ENCODE results near the gene AMBRA1.

AMBRA1 gene

DNA sequence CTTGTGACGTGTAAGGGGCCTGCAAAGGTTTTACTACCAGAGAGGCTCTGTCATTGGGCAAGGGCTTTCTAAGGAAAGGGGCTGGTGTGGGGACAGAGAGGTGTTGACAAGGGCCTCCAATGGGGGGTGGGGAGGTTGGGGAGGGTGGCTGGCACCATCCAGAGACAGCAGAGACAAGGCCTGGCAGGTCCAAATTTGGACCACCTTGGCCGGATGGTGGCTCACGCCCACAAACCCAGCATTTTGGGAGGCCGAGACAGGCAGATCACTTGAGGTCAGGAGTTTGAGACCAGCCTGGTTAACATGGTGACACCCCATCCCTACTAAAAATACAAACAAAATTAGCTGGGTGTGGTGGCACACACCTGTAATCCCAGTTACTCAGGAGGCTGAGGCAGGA lies 200.1 kb downstream of the AMBRA1 start:
- no peak for DNase-seq (ENCODE audit: low spot score)

DNA sequence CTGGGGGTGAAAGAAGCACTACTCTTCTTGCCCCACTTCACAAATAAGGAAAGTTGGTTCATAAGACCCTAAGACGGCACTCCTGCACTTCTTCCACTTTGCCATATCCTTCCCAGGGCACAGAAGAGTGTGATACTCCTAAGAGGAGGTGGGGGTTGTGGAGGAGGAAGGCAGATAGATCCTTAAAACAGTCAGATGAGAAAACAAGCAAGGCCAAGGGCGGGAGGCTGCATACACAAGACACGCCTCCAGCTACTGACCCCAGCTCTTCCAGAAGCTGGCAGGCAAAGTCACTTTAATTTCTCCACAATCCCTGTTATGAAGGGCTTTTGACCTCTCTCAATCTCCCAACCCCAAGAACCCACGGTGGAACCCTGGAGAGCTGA lies 200.6 kb downstream of the AMBRA1 start:
- no peak for DNase-seq (ENCODE audit: low spot score)

DNA sequence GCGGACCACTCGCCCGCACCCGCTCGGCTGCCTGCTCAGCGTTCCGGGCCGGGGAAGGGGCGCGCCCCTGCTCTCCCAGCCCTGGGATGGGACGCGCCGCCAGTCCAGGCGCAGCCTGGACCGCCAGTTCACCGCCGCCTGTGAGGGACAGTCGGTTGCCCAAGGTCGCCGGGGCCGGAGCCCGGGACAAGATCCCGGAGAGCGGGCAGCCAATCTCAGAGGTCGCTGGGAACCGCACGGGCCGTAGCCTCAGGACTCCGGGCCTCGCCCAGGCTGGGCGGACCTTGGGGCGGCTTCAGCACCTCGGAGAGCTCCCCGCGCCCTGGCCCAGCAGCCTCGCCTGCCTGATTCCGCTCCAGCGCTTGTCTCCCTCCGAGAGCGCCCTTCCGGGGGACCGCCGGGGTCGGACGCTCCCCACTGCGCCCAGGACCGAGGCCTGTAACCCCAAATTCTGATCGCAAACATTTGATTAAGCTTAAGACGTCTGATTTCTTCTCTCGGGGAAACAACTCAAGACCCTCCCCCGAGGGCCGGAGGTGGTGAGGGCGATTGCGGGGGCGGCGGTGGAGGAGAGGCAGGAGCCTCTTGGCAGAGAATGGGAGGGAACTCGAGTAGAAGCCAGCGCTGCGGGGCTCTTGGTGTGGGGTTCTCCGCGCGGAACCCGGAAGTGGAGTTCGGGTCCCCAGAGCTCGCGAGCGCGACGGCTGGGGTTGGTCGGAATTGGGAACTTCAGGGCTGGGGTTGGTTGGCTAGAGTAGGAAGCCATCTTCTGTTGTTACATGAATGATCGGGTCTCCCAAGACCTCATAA lies 201.2 kb downstream of the AMBRA1 start:
- peak; percentile 74 for DNase-seq (ENCODE audit: low spot score)

DNA sequence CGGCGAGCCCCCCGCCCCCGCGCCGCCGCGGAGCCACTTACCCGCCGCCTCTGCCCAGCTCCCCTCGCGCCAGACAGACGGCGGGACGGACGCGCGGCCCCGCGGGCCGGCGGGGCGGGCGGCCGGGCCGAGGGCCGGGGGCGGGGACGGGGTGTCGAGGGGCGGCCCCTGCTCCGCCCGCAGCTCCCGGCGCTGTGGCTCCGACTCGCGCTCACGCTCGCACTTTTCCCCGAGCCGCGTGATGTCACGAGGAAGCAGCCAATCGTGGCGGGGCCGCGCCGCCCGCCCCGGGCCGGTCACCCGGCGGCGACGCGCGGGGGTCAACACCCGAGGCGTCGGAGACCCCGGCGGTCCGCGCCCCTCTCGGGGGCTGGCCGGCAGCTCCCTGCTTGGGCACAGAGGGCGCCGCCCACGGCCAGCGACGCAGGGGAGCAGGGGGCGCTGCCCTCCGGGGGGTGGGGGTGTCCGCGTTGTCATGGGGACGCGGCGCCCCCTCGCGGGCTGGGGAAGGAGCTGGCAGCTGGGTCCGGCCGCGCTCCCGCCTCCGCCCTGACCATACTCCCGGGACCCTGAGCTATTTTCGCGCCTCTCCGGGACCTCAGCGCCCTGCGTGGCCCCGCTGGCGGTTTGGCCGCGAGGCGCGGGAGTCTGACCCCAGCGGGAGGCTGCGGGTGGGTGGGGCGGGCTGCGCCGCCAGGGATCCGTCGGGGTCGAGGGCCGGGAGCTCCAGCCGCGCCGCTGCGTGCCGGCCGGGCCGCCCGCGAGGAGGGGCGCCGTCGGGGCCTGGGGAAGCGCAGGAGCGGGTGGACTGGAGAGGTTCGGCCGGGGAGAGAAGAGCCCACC lies 202.0 kb downstream of the AMBRA1 start, which contains the start of gene CHRM4:
CHRM4 (minus strand) TSS at position 199 of the 843 bp plus-strand sequence. CDS start 5,219 bp downstream, outside the sequence.
- DNase-seq (ENCODE audit: low spot score) = no peak

DNA sequence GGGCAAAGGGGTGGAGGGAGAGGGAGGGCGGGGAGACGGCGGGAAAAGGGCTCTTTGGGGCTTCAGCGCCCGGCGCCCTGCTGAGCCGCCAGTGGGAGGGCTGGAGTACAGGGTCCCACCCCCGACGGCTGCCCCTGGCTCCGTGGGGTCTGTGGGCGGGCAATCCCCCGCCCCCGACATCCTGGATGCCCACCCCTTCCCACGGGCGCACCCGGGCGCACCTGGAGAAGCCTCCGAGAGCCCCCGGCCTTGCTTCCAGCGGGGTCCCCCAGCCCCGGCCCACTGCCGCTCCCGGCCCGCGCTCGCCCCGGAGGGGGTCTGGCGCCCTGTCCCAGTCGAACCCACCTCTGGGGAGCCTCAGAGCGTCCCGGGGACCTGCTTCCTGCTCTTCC lies 202.6 kb downstream of the AMBRA1 start:
- no peak for DNase-seq (ENCODE audit: low spot score)

DNA sequence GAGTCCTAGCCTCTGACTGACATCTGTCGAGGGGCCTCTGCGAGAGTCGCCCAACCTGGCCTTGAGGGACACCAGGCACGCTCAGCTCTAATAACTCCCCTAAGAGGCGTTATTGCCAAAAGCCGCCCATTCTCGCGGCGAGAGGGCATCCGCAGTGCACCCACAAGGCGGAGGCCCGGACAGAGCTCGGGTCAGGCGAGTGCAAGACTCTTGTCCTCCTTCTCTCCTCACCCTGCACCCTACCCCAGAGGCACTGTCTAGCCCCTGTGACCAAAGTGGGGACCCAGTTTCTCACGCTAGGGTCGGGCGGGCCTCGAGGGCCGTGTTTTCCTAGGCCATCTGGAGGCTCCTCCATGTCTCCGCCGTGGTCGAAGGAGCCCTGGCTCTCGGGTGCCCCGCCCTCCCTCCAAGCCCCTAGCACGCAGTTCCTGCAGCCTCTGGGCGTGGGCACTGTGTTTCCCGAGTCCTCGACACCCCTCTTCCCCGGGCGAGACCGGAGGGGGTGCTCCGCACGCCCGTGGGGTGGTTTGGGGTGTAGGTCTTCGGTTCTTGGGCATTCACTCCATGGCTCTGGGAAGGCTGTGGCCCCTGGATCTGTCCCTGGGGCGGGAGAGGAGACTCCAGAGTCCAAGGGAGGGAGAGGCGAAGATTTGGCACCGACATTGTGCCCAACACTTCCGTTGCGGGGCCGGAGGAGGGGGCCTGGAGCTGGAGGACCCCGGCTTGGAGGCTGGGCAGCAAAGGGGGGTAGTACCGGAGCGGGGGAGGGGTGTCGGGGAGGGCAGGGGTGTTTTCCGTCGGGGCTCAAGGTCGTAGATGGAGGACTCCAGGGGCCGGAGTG lies 203.3 kb downstream of the AMBRA1 start:
- DNase-seq (ENCODE audit: low spot score) = no peak

DNA sequence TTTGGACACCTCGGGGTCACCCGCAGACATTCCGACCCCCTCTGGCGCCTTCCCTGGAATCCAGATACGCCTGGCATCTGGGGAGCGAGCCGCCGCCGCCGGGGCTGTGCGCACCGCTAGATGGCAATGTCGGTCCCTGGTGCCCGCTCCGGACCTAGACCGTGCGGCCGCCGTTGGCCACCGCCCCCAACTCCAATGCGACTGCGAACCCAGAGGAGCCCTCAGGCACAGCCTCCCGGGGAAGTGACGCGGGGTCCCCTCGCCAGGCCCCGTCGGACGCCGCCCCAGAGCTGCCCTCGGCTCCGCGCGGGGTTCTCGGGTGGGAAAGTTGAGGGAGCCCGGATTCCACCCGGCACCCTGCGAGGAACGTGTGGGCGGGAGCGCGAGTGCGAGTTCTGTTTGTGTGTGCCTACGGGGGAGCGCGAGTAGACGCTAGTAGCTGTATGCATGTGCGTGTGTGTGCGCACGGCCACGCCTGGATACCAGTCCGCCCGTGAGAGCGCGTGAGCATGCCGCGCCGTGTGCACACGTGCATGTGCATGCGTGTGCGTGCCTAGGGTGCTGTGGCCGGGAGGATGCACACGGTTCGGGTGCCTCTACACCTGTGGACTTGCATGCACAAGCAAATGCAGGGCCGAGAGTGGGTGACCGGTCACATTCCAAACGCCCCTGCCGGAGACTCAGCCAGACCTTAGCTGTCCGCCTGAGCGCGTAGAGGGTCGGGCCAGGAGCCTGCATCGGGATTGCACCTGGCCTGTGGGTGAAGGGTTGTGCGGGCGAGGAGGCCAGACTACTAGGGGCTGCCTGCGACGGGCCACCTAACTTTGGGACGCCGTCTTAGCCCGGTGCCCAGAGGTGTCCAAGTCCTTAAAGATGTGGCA lies 204.1 kb downstream of the AMBRA1 start:
- DNase-seq (ENCODE audit: low spot score) = peak; percentile 36

DNA sequence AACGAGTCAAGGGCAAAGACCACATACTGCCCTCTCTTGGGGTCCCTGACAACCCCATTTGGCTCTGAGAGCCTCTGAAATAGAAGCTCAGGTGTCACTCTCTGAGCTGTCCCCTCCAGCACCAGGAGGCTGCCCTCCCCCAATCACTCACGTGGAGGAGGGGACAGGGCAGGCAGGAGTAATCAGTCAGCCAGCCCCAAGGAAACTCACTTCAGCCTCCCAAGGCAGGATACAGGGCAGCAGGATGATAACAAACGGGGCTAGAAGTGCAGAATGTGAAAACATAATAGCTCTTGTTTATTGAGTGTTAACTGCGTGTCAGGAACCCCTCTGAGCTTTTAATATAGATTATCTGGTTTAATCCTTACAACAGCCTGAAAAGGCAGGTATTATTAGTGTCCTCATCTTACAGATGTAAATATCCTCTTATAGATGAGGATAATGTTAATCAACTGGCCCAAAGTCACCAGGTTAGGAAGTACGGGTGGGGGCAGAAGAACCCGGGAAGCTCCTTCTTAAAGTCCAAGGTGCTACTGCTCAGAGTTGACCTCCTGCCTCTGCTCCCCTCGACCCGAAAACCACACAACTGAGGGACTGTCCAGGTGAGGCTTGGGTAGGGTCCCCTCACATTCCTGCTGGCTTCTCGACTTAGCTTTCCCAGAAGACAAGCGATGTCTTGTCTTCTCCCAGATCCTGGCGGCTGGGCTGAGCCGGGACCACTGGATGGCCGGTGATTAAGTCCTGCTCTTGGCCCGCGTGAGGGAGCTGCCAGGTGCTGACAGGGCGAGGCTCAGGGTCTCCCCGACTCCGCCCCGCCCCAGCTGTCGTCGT lies 205.0 kb downstream of the AMBRA1 start:
- DNase-seq (ENCODE audit: low spot score) = no peak

DNA sequence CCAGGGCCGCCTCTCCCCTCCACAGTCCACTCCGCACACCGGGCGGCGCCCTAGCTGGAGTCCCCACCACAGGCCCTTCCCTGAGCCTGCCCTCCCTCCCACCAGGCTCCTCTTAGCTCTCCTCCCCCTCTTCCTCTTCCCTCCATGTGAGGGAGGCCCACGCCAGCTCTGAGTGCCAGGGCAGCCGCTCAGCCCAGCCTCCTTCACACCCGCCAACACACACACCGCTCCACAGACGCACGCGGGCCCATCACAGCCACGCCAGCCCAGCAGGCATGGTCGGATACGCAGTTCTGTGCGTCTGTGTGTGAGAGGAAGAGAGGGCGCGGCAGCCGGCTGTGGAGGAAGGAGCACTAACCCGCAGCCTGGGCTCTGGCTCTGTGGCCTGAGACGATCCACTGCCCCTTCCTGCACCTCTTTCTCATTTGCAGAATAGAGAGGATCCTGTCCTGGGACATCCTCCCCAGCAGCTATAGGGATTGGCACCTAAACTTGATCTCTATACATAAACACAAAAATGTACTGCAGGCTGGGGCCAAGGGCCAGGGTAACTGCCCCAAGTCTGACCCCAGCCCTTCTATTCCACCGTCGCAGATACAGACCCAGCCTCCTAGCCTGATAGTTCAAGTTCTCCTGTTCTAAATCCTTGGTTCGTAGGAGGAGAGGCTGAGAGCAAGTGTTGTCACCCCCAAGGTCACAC lies 205.8 kb downstream of the AMBRA1 start:
- DNase-seq (ENCODE audit: low spot score) = no peak

DNA sequence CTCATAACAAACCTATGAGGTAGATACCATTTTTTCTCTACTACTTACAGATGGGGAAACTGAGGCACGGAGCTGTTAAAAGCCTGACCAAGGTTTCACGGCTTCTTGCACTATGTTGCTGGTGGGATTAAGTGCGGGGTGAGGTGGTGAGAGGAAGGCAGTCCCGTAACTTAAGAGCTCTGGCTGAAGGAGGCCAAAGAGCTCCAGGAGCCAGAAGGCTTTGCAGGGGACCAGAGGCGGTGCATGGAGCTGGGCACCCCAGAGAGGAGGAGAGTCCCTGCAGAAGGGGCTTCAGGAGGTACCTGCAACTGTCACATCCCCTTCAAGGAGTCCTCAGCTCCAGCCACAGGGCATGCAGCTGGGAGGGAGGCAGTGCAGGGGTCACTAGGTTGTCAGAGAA lies 206.4 kb downstream of the AMBRA1 start:
- DNase-seq (ENCODE audit: low spot score) = no peak

DNA sequence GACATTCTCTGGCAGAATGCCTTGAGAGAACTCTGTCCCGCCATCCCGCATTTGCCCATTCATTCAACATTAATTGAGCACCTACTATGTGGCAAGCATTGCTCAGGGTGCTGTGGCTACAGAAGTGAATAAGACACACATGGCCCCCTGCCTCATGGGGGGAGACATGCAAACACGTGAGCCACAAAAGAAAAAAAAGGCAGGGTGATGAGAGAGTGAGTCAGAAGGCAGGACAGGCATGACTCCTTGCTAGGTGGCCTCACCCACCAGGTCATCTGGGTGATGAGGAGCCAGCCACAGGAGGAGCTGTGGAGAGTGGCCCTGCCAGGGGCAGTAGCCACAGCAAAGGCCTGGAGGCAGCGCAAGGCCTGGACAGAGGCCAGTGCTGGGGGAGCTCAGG lies 207.1 kb downstream of the AMBRA1 start:
- DNase-seq (ENCODE audit: low spot score) = no peak

DNA sequence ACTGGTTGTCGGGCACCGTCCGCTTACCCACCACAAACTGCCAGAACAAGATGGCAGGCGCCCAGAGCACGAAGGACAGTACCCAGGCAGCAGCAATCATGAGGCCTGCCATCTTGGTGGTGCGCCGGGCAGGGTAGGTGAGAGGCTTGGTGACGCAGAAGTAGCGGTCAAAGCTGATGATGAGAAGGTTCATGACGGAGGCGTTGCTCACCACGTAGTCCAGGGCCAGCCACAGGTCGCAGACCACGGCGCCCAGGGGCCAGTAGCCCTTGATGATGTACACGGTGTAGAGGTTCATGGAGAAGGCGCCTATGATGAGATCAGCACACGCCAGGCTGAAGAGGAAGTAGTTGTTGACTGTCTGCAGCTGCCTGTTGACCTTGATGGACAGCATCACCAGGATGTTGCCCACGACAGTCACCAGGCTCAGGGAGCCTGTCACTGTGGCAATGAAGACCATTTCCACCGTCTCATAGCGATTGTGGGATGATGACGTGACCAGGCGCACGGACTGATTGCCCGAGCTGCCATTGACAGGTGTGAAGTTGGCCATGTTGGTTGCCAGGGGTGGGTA lies 207.7 kb downstream of the AMBRA1 start:
- DNase-seq (ENCODE audit: low spot score) = no peak

DNA sequence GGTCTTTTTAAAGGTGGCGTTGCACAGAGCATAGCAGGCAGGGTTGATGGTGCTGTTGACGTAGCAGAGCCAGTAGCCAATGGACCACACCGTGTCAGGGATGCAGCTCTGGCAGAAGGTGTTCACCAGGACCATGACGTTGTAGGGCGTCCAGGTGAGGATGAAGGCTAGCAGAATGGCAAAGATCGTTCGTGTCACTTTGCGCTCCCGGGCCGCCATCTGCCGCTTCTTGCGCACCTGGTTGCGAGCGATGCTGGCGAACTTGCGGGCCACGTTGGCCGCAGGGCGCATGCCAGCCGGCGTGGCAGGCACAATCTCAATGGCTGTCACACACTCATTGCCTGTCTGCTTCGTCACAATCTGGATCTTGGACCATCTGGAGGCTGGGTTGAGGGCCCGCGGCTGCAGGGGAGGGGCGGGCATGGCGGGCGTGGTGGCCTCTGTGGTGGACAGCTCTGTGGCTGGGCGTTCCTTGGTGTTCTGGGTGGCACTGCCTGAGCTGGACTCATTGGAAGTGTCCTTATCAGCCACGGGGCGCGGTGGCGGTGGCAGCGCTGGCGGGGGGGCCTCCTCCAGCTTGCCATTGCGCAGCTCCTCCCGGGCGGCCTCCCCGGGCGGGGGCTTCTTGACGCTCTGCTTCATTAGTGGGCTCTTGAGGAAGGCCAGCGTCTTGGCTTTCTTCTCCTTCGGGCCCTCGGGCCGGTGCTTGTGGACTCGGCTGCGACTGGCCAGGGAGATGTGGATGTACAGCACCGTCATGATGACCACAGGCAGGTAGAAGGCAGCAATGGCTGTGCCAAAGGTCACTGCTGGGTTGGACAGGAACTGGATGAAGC lies 208.4 kb downstream of the AMBRA1 start:
- DNase-seq (ENCODE audit: low spot score) = no peak

DNA sequence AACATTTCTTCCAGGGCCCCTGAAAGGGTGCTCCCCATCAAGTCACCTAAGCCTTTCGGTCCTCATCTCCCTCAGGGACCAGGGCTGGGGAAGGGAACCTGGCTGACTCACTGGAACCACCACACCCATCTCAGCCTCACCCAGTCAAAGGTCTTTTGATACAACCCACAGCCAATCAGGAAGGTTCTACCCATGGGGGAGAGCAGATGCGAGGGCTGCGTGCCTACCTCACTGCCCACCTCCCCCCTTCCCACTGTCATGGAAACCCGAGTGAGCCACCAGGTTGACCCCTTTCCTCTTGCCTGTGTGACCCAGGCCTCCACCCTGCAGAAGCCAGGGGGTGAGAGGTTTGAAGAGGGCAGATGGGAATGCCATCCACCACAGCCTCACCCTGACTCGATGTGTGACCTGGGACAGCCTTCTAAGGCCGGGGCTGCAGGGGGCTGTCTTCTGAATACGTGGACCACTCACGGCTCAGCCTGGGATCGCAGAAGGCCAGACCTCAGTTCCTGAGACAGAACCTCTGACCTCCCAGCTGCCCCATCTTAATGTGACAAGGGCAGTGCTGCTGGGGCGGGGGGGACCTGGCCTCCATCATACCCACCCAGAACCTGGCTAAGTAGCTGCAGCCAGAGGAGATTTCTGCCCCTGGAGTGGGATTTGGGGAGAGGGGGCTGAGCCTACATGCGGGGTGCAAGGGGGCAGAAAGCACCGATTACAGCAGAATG lies 209.7 kb downstream of the AMBRA1 start:
- DNase-seq (ENCODE audit: low spot score) = no peak

DNA sequence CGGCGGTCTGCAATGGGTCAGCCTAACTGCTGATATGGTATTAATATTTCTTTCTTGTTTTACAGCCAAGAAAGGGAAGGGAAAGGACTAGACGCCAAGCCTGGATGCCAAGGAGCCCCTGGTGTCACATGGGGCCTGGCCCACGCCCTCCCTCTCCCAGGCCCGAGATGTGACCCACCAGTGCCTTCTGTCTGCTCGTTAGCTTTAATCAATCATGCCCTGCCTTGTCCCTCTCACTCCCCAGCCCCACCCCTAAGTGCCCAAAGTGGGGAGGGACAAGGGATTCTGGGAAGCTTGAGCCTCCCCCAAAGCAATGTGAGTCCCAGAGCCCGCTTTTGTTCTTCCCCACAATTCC lies 210.4 kb downstream of the AMBRA1 start:
- no peak for DNase-seq (ENCODE audit: low spot score)

DNA sequence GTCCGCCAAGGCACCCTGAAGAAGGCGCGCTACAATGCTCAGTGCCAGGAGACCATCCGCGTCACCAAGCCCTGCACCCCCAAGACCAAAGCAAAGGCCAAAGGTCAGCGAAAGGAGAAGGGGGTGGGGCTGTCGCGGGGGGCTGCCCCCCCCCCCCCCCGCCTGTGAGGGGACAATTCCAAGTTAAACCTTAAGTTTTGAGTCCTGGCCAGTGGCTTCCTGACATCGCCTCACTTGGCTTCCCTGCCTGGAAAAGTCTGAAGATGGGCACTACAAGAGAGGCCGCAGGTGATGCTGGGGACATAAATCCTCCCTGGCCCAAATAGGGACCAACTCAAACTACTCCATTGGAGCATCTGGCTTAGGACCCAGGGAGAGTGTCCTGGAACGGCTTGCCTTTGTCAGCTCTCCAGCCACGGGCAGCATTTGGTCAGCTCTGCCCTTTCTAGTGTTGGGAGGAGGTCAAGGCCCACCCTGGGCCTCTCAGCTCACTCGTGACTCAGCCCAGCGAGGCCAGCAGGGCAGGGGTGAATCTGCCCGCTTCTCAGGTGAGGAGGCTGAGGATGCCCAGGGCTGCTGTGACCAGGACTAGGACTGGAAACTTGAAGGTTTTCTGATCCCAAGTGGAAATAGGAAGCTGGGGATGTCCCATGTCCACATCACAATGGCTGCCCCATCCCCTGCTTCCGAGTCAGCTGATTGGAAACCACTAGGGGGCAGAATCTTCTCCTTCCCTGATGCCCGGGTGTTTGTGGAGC lies 211.0 kb downstream of the AMBRA1 start:
- no peak for DNase-seq (ENCODE audit: low spot score)
